ENCODE results near the gene FRYL. TPM values are rescaled to one million over a fixed set of nuclear protein-coding genes. Genes with fewer than 3 reads are reported as not detected.

The FRYL gene
- total RNA-seq, 1 experiment from 2014 or later = 43.1 TPM

- ChIA-PET CTCF (no interaction called here), POLR2A (ENCODE audit: low non-redundant PET) (no interaction called here)
- peaks cover 11% of the 10 kb centered on the region for H3K27me3 ChIP-seq (replicated peaks; ENCODE audit: insufficient read depth, low read depth, low read length, poor library complexity)
- TF ChIP-seq CTCF (conservative IDR thresholded peaks at IDR 0.05; ENCODE audit: low read depth, low read length) (no peak), EZH2 (IDR thresholded peaks at IDR 0.05; ENCODE audit: borderline replicate concordance, low read depth, low read length, poor library complexity, severe bottlenecking) (no peak)
- H3K9me3 ChIP-seq (ENCODE audit: low read depth, low read length, poor library complexity, severe bottlenecking) = no peaks in the 10 kb centered on the region
- BruUV-seq (replicated peaks) = no TSS peak
- H3K27ac ChIP-seq (ENCODE audit: low read depth, low read length, poor library complexity, severe bottlenecking) = no peak overlapping the region
- H3K4me1 ChIP-seq (ENCODE audit: insufficient read depth, low read length, poor library complexity, severe bottlenecking) = no peaks in the 10 kb centered on the region
- H3K4me3 ChIP-seq (ENCODE audit: low read depth, low read length, poor library complexity, severe bottlenecking) = no peak overlapping the region
- H3K36me3 ChIP-seq (ENCODE audit: insufficient read depth, low read length, poor library complexity, severe bottlenecking) = no peaks in the 10 kb centered on the region
- intact Hi-C loops (cut with micrococcal nuclease; ENCODE audit: unreplicated experiment) = no loop called here
- no peak for DNase-seq (ENCODE audit: low spot score)
Measured at GRCh38 chr4:48481581-48481980, 298.5 kb downstream of the FRYL start.

- TF ChIP-seq CTCF (conservative IDR thresholded peaks at IDR 0.05; ENCODE audit: low read depth, low read length) = no peak
- TF ChIP-seq EZH2 (IDR thresholded peaks at IDR 0.05; ENCODE audit: borderline replicate concordance, low read depth, low read length, poor library complexity, severe bottlenecking) = no peak
- DNase-seq (ENCODE audit: low spot score) = no peak
- Histone ChIP-seq H3K9me3 (ENCODE audit: low read depth, low read length, poor library complexity, severe bottlenecking) (no peaks in the 10 kb centered on the region), H3K4me1 (ENCODE audit: insufficient read depth, low read length, poor library complexity, severe bottlenecking) (no peaks in the 10 kb centered on the region), H3K27ac (ENCODE audit: low read depth, low read length, poor library complexity, severe bottlenecking) (no peak overlapping the region), H3K4me3 (ENCODE audit: low read depth, low read length, poor library complexity, severe bottlenecking) (no peak overlapping the region), H3K27me3 (replicated peaks; ENCODE audit: insufficient read depth, low read depth, low read length, poor library complexity) (no peaks in the 10 kb centered on the region), H3K36me3 (ENCODE audit: insufficient read depth, low read length, poor library complexity, severe bottlenecking) (no peaks in the 10 kb centered on the region)
- CTCF ChIA-PET = no interaction called here
- no TSS peak for BruUV-seq (replicated peaks)
- POLR2A ChIA-PET (ENCODE audit: low non-redundant PET) = no interaction called here
- intact Hi-C loops (cut with micrococcal nuclease; ENCODE audit: unreplicated experiment) = no loop called here
Measured at GRCh38 chr4:48478273-48478672, 301.8 kb downstream of the FRYL start.

- no TSS peak for BruUV-seq (replicated peaks)
- H3K4me1 ChIP-seq (ENCODE audit: insufficient read depth, low read length, poor library complexity, severe bottlenecking) = peaks cover 5% of the 10 kb centered on the region
- intact Hi-C loops (cut with micrococcal nuclease; ENCODE audit: unreplicated experiment) = no loop called here
- H3K27me3 ChIP-seq (replicated peaks; ENCODE audit: insufficient read depth, low read depth, low read length, poor library complexity) = no peaks in the 10 kb centered on the region
- H3K27ac ChIP-seq (ENCODE audit: low read depth, low read length, poor library complexity, severe bottlenecking) = no peak overlapping the region
- no peak overlapping the region for H3K4me3 ChIP-seq (ENCODE audit: low read depth, low read length, poor library complexity, severe bottlenecking)
- POLR2A ChIA-PET (ENCODE audit: low non-redundant PET) = no interaction called here
- no peak for DNase-seq (ENCODE audit: low spot score)
- CTCF ChIA-PET = no interaction called here
- no peaks in the 10 kb centered on the region for H3K36me3 ChIP-seq (ENCODE audit: insufficient read depth, low read length, poor library complexity, severe bottlenecking)
- no peaks in the 10 kb centered on the region for H3K9me3 ChIP-seq (ENCODE audit: low read depth, low read length, poor library complexity, severe bottlenecking)
- no peak for TF ChIP-seq EZH2 (IDR thresholded peaks at IDR 0.05; ENCODE audit: borderline replicate concordance, low read depth, low read length, poor library complexity, severe bottlenecking)
- TF ChIP-seq CTCF (conservative IDR thresholded peaks at IDR 0.05; ENCODE audit: low read depth, low read length) = no peak
Measured at GRCh38 chr4:48475770-48476169, 304.3 kb downstream of the FRYL start.

Measured in A673 (cell line).